GM23338 (cell line): ENCODE results near the gene OR2G6.
"Not testable (repeated sequence)": the region's sequence is repeated elsewhere in the genome, so short reads cannot be mapped to it uniquely, and the experiment has no call there.

Experiments used
- CREB1 ChIP-seq: fragments of 250-450 bp; sonication (Bioruptor Pico); IDR thresholded peaks from 2 replicates; pipeline ENCODE4 v1.5.0; 2020; ENCODE audit warnings: low read depth, mild to moderate bottlenecking, moderate library complexity
- CTCF ChIP-seq, 2 experiments: fragments of 200-600 bp in 1 of 2; sonication (generic) in 1 of 2; conservative IDR thresholded peaks; 2 replicates each; pipeline versions ENCODE4 v1.5.1 to v1.6.1; 2016 to 2017; ENCODE audit warnings: antibody characterized with exemption in 2 of 2, low read depth in 2 of 2, mild to moderate bottlenecking in 2 of 2, moderate library complexity in 1 of 2
- EZH2 ChIP-seq: fragments of 200-600 bp; sonication (generic); IDR thresholded peaks from one replicate; pipeline ENCODE4 v1.8.0; 2017; ENCODE audit warnings: antibody characterized with exemption, mild to moderate bottlenecking, low read depth; ENCODE audit not compliant: unreplicated experiment
- JUNB ChIP-seq: IDR thresholded peaks from one replicate; pipeline ENCODE4 v1.6.1; 2016; ENCODE audit warnings: antibody characterized with exemption; ENCODE audit not compliant: unreplicated experiment
- POLR2AphosphoS5 ChIP-seq: IDR thresholded peaks from 2 replicates; pipeline ENCODE4 v1.6.1; 2016; ENCODE audit warnings: antibody characterized with exemption, low read depth
- TF ChIP-seq, protein P1 (sequence below): IDR thresholded peaks from one replicate; pipeline ENCODE4 v1.6.1; 2018; ENCODE audit warnings: antibody characterized with exemption; ENCODE audit not compliant: unreplicated experiment

GRCh38 chr1:248472111-248472510, 35.8 kb upstream of the OR2G6 start:
- TF ChIP-seq CTCF (conservative IDR thresholded peaks at IDR 0.05; ENCODE audit: low read depth in 2 of 2); EZH2; POLR2AphosphoS5; JUNB; CREB1: not testable (repeated sequence)
- TF ChIP-seq, protein P1, sequence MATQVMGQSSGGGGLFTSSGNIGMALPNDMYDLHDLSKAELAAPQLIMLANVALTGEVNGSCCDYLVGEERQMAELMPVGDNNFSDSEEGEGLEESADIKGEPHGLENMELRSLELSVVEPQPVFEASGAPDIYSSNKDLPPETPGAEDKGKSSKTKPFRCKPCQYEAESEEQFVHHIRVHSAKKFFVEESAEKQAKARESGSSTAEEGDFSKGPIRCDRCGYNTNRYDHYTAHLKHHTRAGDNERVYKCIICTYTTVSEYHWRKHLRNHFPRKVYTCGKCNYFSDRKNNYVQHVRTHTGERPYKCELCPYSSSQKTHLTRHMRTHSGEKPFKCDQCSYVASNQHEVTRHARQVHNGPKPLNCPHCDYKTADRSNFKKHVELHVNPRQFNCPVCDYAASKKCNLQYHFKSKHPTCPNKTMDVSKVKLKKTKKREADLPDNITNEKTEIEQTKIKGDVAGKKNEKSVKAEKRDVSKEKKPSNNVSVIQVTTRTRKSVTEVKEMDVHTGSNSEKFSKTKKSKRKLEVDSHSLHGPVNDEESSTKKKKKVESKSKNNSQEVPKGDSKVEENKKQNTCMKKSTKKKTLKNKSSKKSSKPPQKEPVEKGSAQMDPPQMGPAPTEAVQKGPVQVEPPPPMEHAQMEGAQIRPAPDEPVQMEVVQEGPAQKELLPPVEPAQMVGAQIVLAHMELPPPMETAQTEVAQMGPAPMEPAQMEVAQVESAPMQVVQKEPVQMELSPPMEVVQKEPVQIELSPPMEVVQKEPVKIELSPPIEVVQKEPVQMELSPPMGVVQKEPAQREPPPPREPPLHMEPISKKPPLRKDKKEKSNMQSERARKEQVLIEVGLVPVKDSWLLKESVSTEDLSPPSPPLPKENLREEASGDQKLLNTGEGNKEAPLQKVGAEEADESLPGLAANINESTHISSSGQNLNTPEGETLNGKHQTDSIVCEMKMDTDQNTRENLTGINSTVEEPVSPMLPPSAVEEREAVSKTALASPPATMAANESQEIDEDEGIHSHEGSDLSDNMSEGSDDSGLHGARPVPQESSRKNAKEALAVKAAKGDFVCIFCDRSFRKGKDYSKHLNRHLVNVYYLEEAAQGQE = not testable (repeated sequence)
